Smooth muscle cell of trachea (primary cell): Measurements from ENCODE around the gene COPS7B. TPM values are rescaled to one million over a fixed set of nuclear protein-coding genes. Genes with fewer than 3 reads are reported as not detected.

Source experiments
- total RNA-seq: library from RNA; depleted of rRNA; stranded (reverse); fragments of >200 nt; gene quantifications from 2 replicates; pipeline ENCODE4 v1.2.1, GENCODE V29; 2014

The COPS7B gene
- total RNA-seq, result 19.5 and 20.5 TPM in 2 replicates

GRCh38 chr2:231786177-231786916 is at the start of gene COPS7B:
Gene COPS7B (plus strand): TSS chr2:231786445. CDS start chr2:231788571, 2,126 bp downstream.

GRCh38 chr2:231780909-231781797 is 5.1 kb upstream of the COPS7B start, which contains the start of gene PDE6D:
Gene PDE6D (minus strand): TSS chr2:231781282. CDS start chr2:231781114, 168 bp downstream.

Other genes with a start within 250 kb of the COPS7B start
- not detected in 2 replicates for gene TEX44, start 193.6 kb upstream of the COPS7B start, total RNA-seq
- 402 and 915 TPM in 2 replicates for gene PTMA, start 77.9 kb upstream of the COPS7B start, total RNA-seq
- gene PDE6D, start 5.2 kb upstream of the COPS7B start, total RNA-seq, result 18.0 and 28.1 TPM in 2 replicates
- not detected in 2 replicates for gene NPPC, start 140.0 kb downstream of the COPS7B start, total RNA-seq
- gene DIS3L2, start 175.3 kb downstream of the COPS7B start, total RNA-seq, result 14.7 and 28.1 TPM in 2 replicates